ENCODE data around the gene SPRYD7. TPM values are rescaled to one million over a fixed set of nuclear protein-coding genes. Genes with fewer than 3 reads are reported as not detected.
"Not testable (repeated sequence)": the region's sequence is repeated elsewhere in the genome, so short reads cannot be mapped to it uniquely, and the experiment has no call there.

The SPRYD7 gene
- total RNA-seq, result 8.0 TPM in 2 replicates

GRCh38 chr13:49936075-49936967, at the start of gene SPRYD7:
TSS of gene SPRYD7 (minus strand) at chr13:49936340. CDS start at chr13:49936235, 105 bp downstream.
- peak; percentile 91 for DNase-seq (ENCODE audit: low read depth)

- DNase-seq (ENCODE audit: low read depth), result no peak
These were observed 49.0 kb upstream of the SPRYD7 start for GRCh38 chr13:49985129-49985528.

- no peak for DNase-seq (ENCODE audit: low read depth)
These were observed 44.1 kb upstream of the SPRYD7 start for GRCh38 chr13:49980266-49980665.

- no peak for DNase-seq (ENCODE audit: low read depth)
These were observed 41.9 kb upstream of the SPRYD7 start for GRCh38 chr13:49977992-49978391.

- DNase-seq (ENCODE audit: low read depth), result peak; percentile 61
These were observed 40.4 kb upstream of the SPRYD7 start for GRCh38 chr13:49976314-49977258.

GRCh38 chr13:49975826-49976225, 39.7 kb upstream of the SPRYD7 start:
- no peak for DNase-seq (ENCODE audit: low read depth)

GRCh38 chr13:49972709-49973108, 36.6 kb upstream of the SPRYD7 start:
- no peak for DNase-seq (ENCODE audit: low read depth)

- DNase-seq (ENCODE audit: low read depth), result no peak
These were observed 31.3 kb upstream of the SPRYD7 start for GRCh38 chr13:49967456-49967855.

GRCh38 chr13:49958321-49958720, 22.2 kb upstream of the SPRYD7 start:
- DNase-seq (ENCODE audit: low read depth), result no peak

GRCh38 chr13:49956131-49956530, 20.0 kb upstream of the SPRYD7 start:
- no peak for DNase-seq (ENCODE audit: low read depth)

GRCh38 chr13:49954674-49955455, 18.7 kb upstream of the SPRYD7 start:
- peak; percentile 27 for DNase-seq (ENCODE audit: low read depth)

GRCh38 chr13:49953560-49953959, 17.4 kb upstream of the SPRYD7 start:
- no peak for DNase-seq (ENCODE audit: low read depth)

GRCh38 chr13:49951754-49952535, 15.8 kb upstream of the SPRYD7 start:
- no peak for DNase-seq (ENCODE audit: low read depth)

- not testable (repeated sequence) for DNase-seq (ENCODE audit: low read depth)
These were observed 12.7 kb upstream of the SPRYD7 start for GRCh38 chr13:49948777-49949270.

GRCh38 chr13:49939321-49939720, 3.2 kb upstream of the SPRYD7 start:
- DNase-seq (ENCODE audit: low read depth), result no peak

- peak; percentile 13 for DNase-seq (ENCODE audit: low read depth)
These were observed 2.8 kb upstream of the SPRYD7 start for GRCh38 chr13:49938921-49939320.

GRCh38 chr13:49938314-49938713, 2.2 kb upstream of the SPRYD7 start:
- no peak for DNase-seq (ENCODE audit: low read depth)

GRCh38 chr13:49936968-49937273, 781 bp upstream of the SPRYD7 start:
- DNase-seq (ENCODE audit: low read depth), result no peak

- peak; percentile 42 for DNase-seq (ENCODE audit: low read depth)
These were observed 717 bp downstream of the SPRYD7 start for GRCh38 chr13:49935171-49936074.

GRCh38 chr13:49933511-49933910, 2.6 kb downstream of the SPRYD7 start:
- no peak for DNase-seq (ENCODE audit: low read depth)

All from renal cortical epithelial cell (primary cell).